DMS114 treated with DMSO at 0.1 percent for 48 hours (cell line): Measurements from ENCODE around the gene NALF2.

Experiments used
- DNase-seq: peaks from one replicate; lab custom pipeline; 2025; ENCODE audit not compliant: unreplicated experiment; lab: John Stamatoyannopoulos, UW

Gene NALF2

GRCh38 chrX:69503782-69504625 is at the start of gene NALF2:
Gene NALF2 (plus strand): TSS chrX:69504326. CDS start chrX:69505283, 957 bp downstream.
- DNase-seq: peak; percentile 20

GRCh38 chrX:69457756-69458155 is 46.4 kb upstream of the NALF2 start:
- no peak for DNase-seq

- no peak for DNase-seq
These were observed 37.6 kb upstream of the NALF2 start for GRCh38 chrX:69466546-69466945.

- DNase-seq: no peak
These were observed 34.2 kb upstream of the NALF2 start for GRCh38 chrX:69469975-69470374.

- no peak for DNase-seq
These were observed 14.5 kb upstream of the NALF2 start for GRCh38 chrX:69489625-69490024.

- DNase-seq: no peak
These were observed 10.9 kb upstream of the NALF2 start for GRCh38 chrX:69493193-69493592.

GRCh38 chrX:69493766-69494165 is 10.4 kb upstream of the NALF2 start:
- no peak for DNase-seq

- DNase-seq: no peak
These were observed 7.9 kb upstream of the NALF2 start for GRCh38 chrX:69496183-69496582.

- DNase-seq: no peak
These were observed 2.7 kb upstream of the NALF2 start for GRCh38 chrX:69501429-69501828.

- DNase-seq: peak; percentile 63
These were observed 821 bp upstream of the NALF2 start for GRCh38 chrX:69503228-69503781.

GRCh38 chrX:69504626-69505612 is 793 bp downstream of the NALF2 start:
- no peak for DNase-seq

- no peak for DNase-seq
These were observed 1.9 kb downstream of the NALF2 start for GRCh38 chrX:69505772-69506616.

- no peak for DNase-seq
These were observed 2.7 kb downstream of the NALF2 start for GRCh38 chrX:69506617-69507499.

- no peak for DNase-seq
These were observed 3.3 kb downstream of the NALF2 start for GRCh38 chrX:69507500-69507789.

GRCh38 chrX:69508610-69509009 is 4.5 kb downstream of the NALF2 start:
- DNase-seq: no peak

GRCh38 chrX:69510137-69510715 is 6.1 kb downstream of the NALF2 start:
- no peak for DNase-seq

- no peak for DNase-seq
These were observed 6.9 kb downstream of the NALF2 start for GRCh38 chrX:69510914-69511513.

GRCh38 chrX:69522052-69522451 is 17.9 kb downstream of the NALF2 start:
- DNase-seq: no peak

GRCh38 chrX:69523314-69523713 is 19.2 kb downstream of the NALF2 start:
- no peak for DNase-seq
